PC-9 (cell line): ENCODE measurements around the gene KPNA2.
"Not testable (repeated sequence)": the region's sequence is repeated elsewhere in the genome, so short reads cannot be mapped to it uniquely, and the experiment has no call there.

Experiments used
- CTCF ChIP-seq: fragments of 200-600 bp; sonication (generic); conservative IDR thresholded peaks from 2 replicates; pipeline ENCODE4 v1.6.1; 2017; ENCODE audit warnings: mixed run types, antibody characterized with exemption, mild to moderate bottlenecking, moderate library complexity
- EZH2 ChIP-seq: fragments of 200-600 bp; sonication (generic); IDR thresholded peaks from 2 replicates; pipeline ENCODE4 v1.8.0; 2017; ENCODE audit warnings: antibody characterized with exemption, low read depth

DNA sequence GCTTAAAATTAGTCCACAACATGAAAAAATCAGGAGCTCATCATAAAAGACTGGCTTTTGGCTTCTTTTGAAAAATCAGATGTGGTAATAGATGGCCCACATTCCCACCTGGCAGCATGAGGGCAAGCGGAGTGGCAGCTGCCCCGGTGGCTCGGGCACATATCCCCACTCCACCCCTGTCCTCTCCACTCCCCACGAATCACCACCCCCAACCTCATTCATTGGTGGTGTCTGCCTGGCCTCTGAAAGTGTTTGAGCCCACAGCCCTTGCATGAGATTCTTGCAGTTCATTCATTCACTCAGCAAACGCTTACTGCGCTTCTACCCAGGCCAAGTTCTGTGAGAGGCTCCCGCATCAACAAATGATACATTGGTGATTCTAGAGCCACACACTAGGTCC lies 29.8 kb downstream of the KPNA2 start:
- not testable (repeated sequence) for TF ChIP-seq CTCF, EZH2
